Osteoblast (primary cell): ENCODE results near the gene ZNF503. TPM values are rescaled to one million over a fixed set of nuclear protein-coding genes. Genes with fewer than 3 reads are reported as not detected.

Experiments
- DNase-seq: peaks from one replicate; pipeline ENCODE4 v3.0.0; 2011; ENCODE audit warnings: low spot score, mixed read lengths; ENCODE audit not compliant: insufficient read length; ENCODE audit errors: missing footprints
- H2AFZ ChIP-seq: 2 replicates; pipeline ENCODE4 v1.6.0; 2011; ENCODE audit warnings: mild to moderate bottlenecking, low read length
- H3K27ac ChIP-seq: 2 replicates; pipeline ENCODE4 v1.5.1; 2011; ENCODE audit warnings: mild to moderate bottlenecking, low read depth, low read length, moderate library complexity
- H3K27me3 ChIP-seq: 2 replicates; pipeline ENCODE4 v1.6.0; 2012; ENCODE audit warnings: mild to moderate bottlenecking, control low read depth, inconsistent platforms, low read length, moderate library complexity; ENCODE audit not compliant: insufficient read depth
- H3K36me3 ChIP-seq: 2 replicates; pipeline ENCODE4 v1.5.1; 2011; ENCODE audit warnings: mild to moderate bottlenecking, low read length, control low read depth, moderate library complexity; ENCODE audit not compliant: insufficient read depth
- H3K4me1 ChIP-seq: 2 replicates; pipeline ENCODE4 v1.5.1; 2011; ENCODE audit warnings: mild to moderate bottlenecking, low read length, control low read depth, moderate library complexity; ENCODE audit not compliant: insufficient read depth
- H3K4me2 ChIP-seq: 2 replicates; pipeline ENCODE4 v1.6.0; 2011; ENCODE audit warnings: mild to moderate bottlenecking, low read length; ENCODE audit not compliant: insufficient read depth
- H3K4me3 ChIP-seq: fragments of 200-600 bp; sonication (generic); 3 replicates; pipeline ENCODE4 v1.5.1; 2012; ENCODE audit warnings: mild to moderate bottlenecking, low read length, inconsistent platforms; ENCODE audit not compliant: insufficient read depth
- H3K79me2 ChIP-seq: 2 replicates; pipeline ENCODE4 v1.6.0; 2012; ENCODE audit warnings: mild to moderate bottlenecking, low read length, control low read depth, inconsistent platforms; ENCODE audit not compliant: insufficient read depth
- H3K9me3 ChIP-seq: 2 replicates; pipeline ENCODE4 v1.5.1; 2011; ENCODE audit warnings: low read depth, low read length, control low read depth
- H4K20me1 ChIP-seq: 2 replicates; pipeline ENCODE4 v1.6.0; 2012; ENCODE audit warnings: mild to moderate bottlenecking, low read length, control low read depth; ENCODE audit not compliant: insufficient read depth
- CTCF ChIP-seq: IDR thresholded peaks from 2 replicates; pipeline ENCODE4 v1.5.1; 2011; ENCODE audit warnings: mild to moderate bottlenecking, low read depth, low read length, moderate library complexity; ENCODE audit errors: extremely low read depth
- total RNA-seq: library from RNA; depleted of rRNA; stranded (reverse); fragments of >200 nt; gene quantifications from 2 replicates; pipeline ENCODE4 v1.2.3, GENCODE V29; 2012

The ZNF503 gene
- total RNA-seq, 1 donor, result 18.5 TPM

DNA sequence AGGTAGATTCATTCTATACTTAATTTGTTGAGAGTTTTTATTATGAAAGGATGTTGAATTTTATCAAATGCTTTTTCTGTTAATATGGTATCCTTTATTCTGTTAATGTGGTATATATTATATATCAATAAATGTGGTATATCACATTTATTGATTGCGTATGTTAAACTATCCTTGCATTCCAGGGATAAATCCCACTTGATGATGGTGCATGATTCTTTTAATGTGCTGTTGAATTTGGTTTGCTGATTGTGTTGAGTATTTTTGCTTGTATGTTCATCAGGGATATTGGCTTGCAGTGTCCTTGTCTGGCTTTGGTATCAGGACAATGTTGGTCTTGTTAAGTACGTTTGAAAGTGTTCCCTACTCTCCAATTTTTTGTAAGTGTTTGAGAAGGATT is 41.8 kb upstream of the ZNF503 start:
- H3K4me3 ChIP-seq, result no peak overlapping the region
- H4K20me1 ChIP-seq, result no peaks in the 10 kb centered on the region
- no peaks in the 10 kb centered on the region for H3K4me1 ChIP-seq
- H3K79me2 ChIP-seq, result no peaks in the 10 kb centered on the region
- no peaks in the 10 kb centered on the region for H3K36me3 ChIP-seq
- no peaks in the 10 kb centered on the region for H3K27me3 ChIP-seq
- no peak for TF ChIP-seq CTCF
- no peak overlapping the region for H3K4me2 ChIP-seq
- H3K27ac ChIP-seq, result no peak overlapping the region
- no peak overlapping the region for H2AFZ ChIP-seq
- peaks cover 7% of the 10 kb centered on the region for H3K9me3 ChIP-seq
- no peak for DNase-seq

DNA sequence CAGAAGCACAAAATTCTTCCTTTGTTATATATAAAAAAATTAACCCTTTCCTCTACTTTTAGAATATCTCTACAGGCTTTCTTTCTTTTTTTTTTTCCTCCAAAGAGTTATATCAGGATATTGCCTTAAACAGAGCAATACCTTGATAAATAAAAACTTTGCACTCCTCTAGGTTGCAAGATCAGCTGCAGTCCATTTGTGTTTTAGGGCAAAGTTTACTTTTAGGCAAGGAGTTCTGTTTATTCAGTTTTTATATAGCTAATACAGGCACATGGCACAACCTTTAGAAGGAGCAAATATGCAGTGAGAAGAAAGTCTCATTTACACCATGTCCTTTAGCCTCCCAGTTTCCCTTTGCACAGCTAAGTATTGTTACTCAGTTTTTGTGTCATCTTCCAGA is 40.1 kb upstream of the ZNF503 start:
- no peak for TF ChIP-seq CTCF
- no peaks in the 10 kb centered on the region for H4K20me1 ChIP-seq
- H3K4me2 ChIP-seq, result no peak overlapping the region
- peaks cover 7% of the 10 kb centered on the region for H3K9me3 ChIP-seq
- H3K4me1 ChIP-seq, result no peaks in the 10 kb centered on the region
- no peak overlapping the region for H2AFZ ChIP-seq
- no peaks in the 10 kb centered on the region for H3K27me3 ChIP-seq
- no peak overlapping the region for H3K27ac ChIP-seq
- no peaks in the 10 kb centered on the region for H3K36me3 ChIP-seq
- H3K4me3 ChIP-seq, result no peak overlapping the region
- H3K79me2 ChIP-seq, result no peaks in the 10 kb centered on the region
- no peak for DNase-seq

- no peaks in the 10 kb centered on the region for H3K27me3 ChIP-seq
- no peak overlapping the region for H3K4me2 ChIP-seq
- no peak for TF ChIP-seq CTCF
- H3K9me3 ChIP-seq, result peaks cover 6% of the 10 kb centered on the region
- H3K79me2 ChIP-seq, result no peaks in the 10 kb centered on the region
- no peak for DNase-seq
- H4K20me1 ChIP-seq, result no peaks in the 10 kb centered on the region
- H3K4me3 ChIP-seq, result no peak overlapping the region
- H2AFZ ChIP-seq, result no peak overlapping the region
- H3K4me1 ChIP-seq, result no peaks in the 10 kb centered on the region
- H3K36me3 ChIP-seq, result no peaks in the 10 kb centered on the region
- no peak overlapping the region for H3K27ac ChIP-seq
Observed at GRCh38 chr10:75441196-75441595, 39.6 kb upstream of the ZNF503 start.

DNA sequence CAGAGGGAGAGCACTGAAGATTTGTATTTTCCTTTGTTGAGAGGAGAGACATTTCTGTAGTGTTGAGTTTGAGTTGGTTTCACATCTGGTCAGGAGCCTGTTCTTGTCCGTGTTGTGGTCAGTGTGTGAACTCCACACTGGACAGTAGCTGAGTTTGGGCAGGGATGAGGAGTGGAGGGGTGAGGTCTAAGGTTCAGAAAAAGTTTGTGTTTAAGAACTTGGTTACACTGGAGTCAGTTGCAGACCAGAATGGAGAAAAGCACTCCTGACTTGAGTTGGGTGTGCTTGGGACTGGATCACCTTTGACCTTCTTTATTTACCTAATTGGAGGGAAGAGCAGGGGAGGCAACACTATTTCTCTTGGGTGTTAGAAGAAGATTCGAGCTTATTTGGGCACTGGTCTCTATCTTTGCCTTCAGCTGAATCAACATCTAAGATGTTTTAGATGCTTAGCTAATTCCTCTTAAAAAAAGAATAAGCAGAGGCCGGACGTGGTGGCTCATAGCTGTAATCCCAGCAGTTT is 38.8 kb upstream of the ZNF503 start:
- TF ChIP-seq CTCF, result no peak
- Histone ChIP-seq H3K36me3 (no peaks in the 10 kb centered on the region), H2AFZ (no peak overlapping the region), H3K79me2 (no peaks in the 10 kb centered on the region), H3K4me2 (no peak overlapping the region), H3K4me3 (no peak overlapping the region), H3K27me3 (no peaks in the 10 kb centered on the region), H3K9me3 (peaks cover 3% of the 10 kb centered on the region), H3K4me1 (no peaks in the 10 kb centered on the region), H3K27ac (no peak overlapping the region), H4K20me1 (no peaks in the 10 kb centered on the region)
- DNase-seq, result no peak
